ENCODE data around the gene KCNJ9. TPM values are rescaled to one million over a fixed set of nuclear protein-coding genes. Genes with fewer than 3 reads are reported as not detected.

The KCNJ9 gene
- total and polyA plus RNA-seq, 2 donors (not counting 1 experiment from before 2014, with no cell fraction given), result not detected

DNA sequence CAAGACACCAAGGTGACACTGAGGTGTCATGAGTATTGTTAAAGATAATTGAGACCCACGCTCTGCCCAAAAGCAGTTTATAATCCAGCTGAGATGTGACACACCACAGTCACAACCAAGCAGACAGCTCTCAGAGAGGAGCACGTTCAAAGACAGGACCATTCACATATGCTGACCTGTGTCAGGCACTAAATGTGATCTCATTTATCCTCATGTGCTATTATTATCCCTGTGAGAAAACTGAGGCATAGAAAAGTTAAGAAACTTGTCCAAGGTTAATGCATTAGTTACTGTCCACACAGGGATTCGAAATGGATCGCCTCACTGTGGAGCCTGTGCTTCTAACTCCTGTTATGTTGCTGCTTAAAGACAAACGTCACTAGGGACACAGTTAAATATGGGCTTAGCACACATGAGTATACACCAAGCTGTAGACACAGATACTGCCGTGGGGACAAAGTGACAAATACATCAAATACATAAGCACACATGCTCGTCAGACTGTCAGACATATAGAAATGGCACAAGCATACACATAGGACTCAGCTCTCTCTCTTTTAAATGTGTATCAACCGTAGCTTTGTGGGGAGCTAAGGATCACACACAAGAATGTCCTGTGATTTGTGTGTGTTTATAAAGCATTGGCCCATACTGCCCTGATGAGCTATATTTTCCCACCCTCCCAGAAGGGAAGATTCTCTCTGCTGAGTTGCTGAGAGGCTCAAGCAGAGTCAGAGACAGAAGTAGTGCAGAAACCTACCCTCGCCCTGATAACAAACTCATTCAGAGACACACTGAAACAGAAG lies 20.6 kb downstream of the KCNJ9 start:
- Histone ChIP-seq H3K4me3 (ENCODE audit: control extremely low read depth in 1 of 5, extremely low read depth in 1 of 5, insufficient read depth in 1 of 5, low read depth in 2 of 5, low read length in 4 of 5) (no peak overlapping the region), H3K4me1 (ENCODE audit: control insufficient read depth in 2 of 2, insufficient read depth in 2 of 2, low read length in 2 of 2) (peaks cover 25 to 33% of the 10 kb centered on the region in 2 donors), H3K4me2 (replicated peaks; ENCODE audit: low read depth, low read length, poor library complexity, severe bottlenecking) (peak overlapping the region; percentile 62), H3K79me2 (ENCODE audit: control insufficient read depth, insufficient read depth, low read length) (peaks cover 13% of the 10 kb centered on the region), H3K36me3 (replicated peaks in 1 of 2; ENCODE audit: control extremely low read depth in 1 of 2, control insufficient read depth in 1 of 2, extremely low read depth in 1 of 2, insufficient read depth in 2 of 2, low read length in 1 of 2) (no peaks in the 10 kb centered on the region), H3K27ac (ENCODE audit: low read length in 2 of 2) (no peak overlapping the region), H3K9ac (ENCODE audit: low read length) (no peak overlapping the region), H3K9me3 (ENCODE audit: control extremely low read depth in 1 of 3, control insufficient read depth in 2 of 3, insufficient read depth in 1 of 3, low read length in 2 of 3) (no peaks in the 10 kb centered on the region), H3K27me3 (replicated peaks in 1 of 4; ENCODE audit: control extremely low read depth in 1 of 4, control insufficient read depth in 3 of 4, insufficient read depth in 4 of 4, low read length in 3 of 4) (no peaks in the 10 kb centered on the region), H4K20me1 (ENCODE audit: control insufficient read depth, insufficient read depth, low read length, poor library complexity, severe bottlenecking) (peaks cover 8% of the 10 kb centered on the region), H2AFZ (ENCODE audit: insufficient read depth, low read depth, low read length, poor library complexity, severe bottlenecking) (peak overlapping the region; percentile 74)
- ChIA-PET POLR2A (no interaction called here), CTCF (interaction anchor here (0.5 to 7.2 kb wide), 23 partner anchors 9 to 931 kb away, joined by 3 to 131 read pairs (median 5); partner anchors contain the start of genes KCNJ10, PEX19 and PIGM)
- Mint-ChIP-seq H3K27ac (peak overlapping the region; percentile 84), H3K9me3 (ENCODE audit: insufficient read depth) (no peaks in the 10 kb centered on the region), H3K4me3 (no peak overlapping the region), H3K4me1 (peaks cover 34% of the 10 kb centered on the region), H3K27me3 (no peaks in the 10 kb centered on the region)
- TF ChIP-seq EZH2 (IDR thresholded peaks at IDR 0.05; ENCODE audit: borderline replicate concordance, insufficient read depth, low read depth, low read length, poor library complexity, severe bottlenecking), result no peak
- TF ChIP-seq, protein P1, sequence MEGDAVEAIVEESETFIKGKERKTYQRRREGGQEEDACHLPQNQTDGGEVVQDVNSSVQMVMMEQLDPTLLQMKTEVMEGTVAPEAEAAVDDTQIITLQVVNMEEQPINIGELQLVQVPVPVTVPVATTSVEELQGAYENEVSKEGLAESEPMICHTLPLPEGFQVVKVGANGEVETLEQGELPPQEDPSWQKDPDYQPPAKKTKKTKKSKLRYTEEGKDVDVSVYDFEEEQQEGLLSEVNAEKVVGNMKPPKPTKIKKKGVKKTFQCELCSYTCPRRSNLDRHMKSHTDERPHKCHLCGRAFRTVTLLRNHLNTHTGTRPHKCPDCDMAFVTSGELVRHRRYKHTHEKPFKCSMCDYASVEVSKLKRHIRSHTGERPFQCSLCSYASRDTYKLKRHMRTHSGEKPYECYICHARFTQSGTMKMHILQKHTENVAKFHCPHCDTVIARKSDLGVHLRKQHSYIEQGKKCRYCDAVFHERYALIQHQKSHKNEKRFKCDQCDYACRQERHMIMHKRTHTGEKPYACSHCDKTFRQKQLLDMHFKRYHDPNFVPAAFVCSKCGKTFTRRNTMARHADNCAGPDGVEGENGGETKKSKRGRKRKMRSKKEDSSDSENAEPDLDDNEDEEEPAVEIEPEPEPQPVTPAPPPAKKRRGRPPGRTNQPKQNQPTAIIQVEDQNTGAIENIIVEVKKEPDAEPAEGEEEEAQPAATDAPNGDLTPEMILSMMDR (IDR thresholded peaks at IDR 0.05), result no peak
- 97% methylated on average over 5 of the region's 9 CpGs for WGBS (ENCODE audit: insufficient coverage)
- DNase-seq (no peak), ATAC-seq (ENCODE audit: low read depth) (no peak)
- intact Hi-C loops (cut with micrococcal nuclease), result loop anchor here (1.0 kb wide), 4 partner anchors 91 to 274 kb away; no protein-coding TSS in a partner anchor
